ENCODE data around the gene TLE3. TPM values are rescaled to one million over a fixed set of nuclear protein-coding genes. Genes with fewer than 3 reads are reported as not detected.
A peak's percentile ranks its signal among the peaks of the same experiment; 100 is the strongest.

Gene TLE3
- polyA plus RNA-seq, 10 donors, result 19.1 to 35.3 (median 27.9) TPM

GRCh38 chr15:70086636-70087035 lies 11.1 kb downstream of the TLE3 start:
- no peak for DNase-seq

GRCh38 chr15:70084461-70084860 lies 13.3 kb downstream of the TLE3 start:
- no peak for DNase-seq

- no peak for DNase-seq
Observed at GRCh38 chr15:70083946-70084345, 13.8 kb downstream of the TLE3 start.

- DNase-seq, result no peak
Observed at GRCh38 chr15:70083418-70083817, 14.3 kb downstream of the TLE3 start.

GRCh38 chr15:70082281-70082900 lies 15.3 kb downstream of the TLE3 start:
- no peak for DNase-seq

- DNase-seq, result no peak
Observed at GRCh38 chr15:70081612-70082011, 16.1 kb downstream of the TLE3 start.

GRCh38 chr15:70080347-70080746 lies 17.4 kb downstream of the TLE3 start:
- DNase-seq, result no peak

- no peak for DNase-seq
Observed at GRCh38 chr15:70079888-70080287, 17.8 kb downstream of the TLE3 start.

GRCh38 chr15:70078578-70079417 lies 18.9 kb downstream of the TLE3 start:
- no peak for DNase-seq

- no peak for DNase-seq
Observed at GRCh38 chr15:70077188-70078147, 20.2 kb downstream of the TLE3 start.

GRCh38 chr15:70074380-70074779 lies 23.3 kb downstream of the TLE3 start:
- no peak for DNase-seq

- DNase-seq, result no peak
Observed at GRCh38 chr15:70072479-70072878, 25.2 kb downstream of the TLE3 start.

GRCh38 chr15:70071799-70072198 lies 25.9 kb downstream of the TLE3 start:
- DNase-seq, result no peak

GRCh38 chr15:70069716-70070115 lies 28.0 kb downstream of the TLE3 start:
- no peak for DNase-seq

GRCh38 chr15:70068783-70069565 lies 28.7 kb downstream of the TLE3 start:
- DNase-seq, result no peak

GRCh38 chr15:70067681-70068080 lies 30.0 kb downstream of the TLE3 start:
- no peak for DNase-seq

- DNase-seq, result no peak
Observed at GRCh38 chr15:70067011-70067410, 30.7 kb downstream of the TLE3 start.

GRCh38 chr15:70066447-70066846 lies 31.3 kb downstream of the TLE3 start:
- DNase-seq, result no peak

GRCh38 chr15:70066004-70066403 lies 31.7 kb downstream of the TLE3 start:
- DNase-seq, result no peak

GRCh38 chr15:70065006-70065722 lies 32.6 kb downstream of the TLE3 start:
- DNase-seq, result no peak

GRCh38 chr15:70064441-70064840 lies 33.3 kb downstream of the TLE3 start:
- peak in 1 of 3 donors; percentile 35 for DNase-seq

All from muscle of back (tissue), 11 donors.